Activated naive CD4-positive, alpha-beta T cell (primary cell): ENCODE measurements around the gene POLN.

Experiments
- DNase-seq, 4 experiments: peaks; one replicate each; lab custom pipeline; 2025; lab: John Stamatoyannopoulos, UW

POLN gene

GRCh38 chr4:2241410-2242353, at the start of gene POLN, which contains the start of gene HAUS3:
TSS of gene POLN (minus strand) at chr4:2242121. CDS start at chr4:2229231, 12,890 bp downstream.
TSS of gene HAUS3 (minus strand) at chr4:2242121. CDS start at chr4:2240946, 1,175 bp downstream.
- peak; percentile 98 to 99 (median 98) for DNase-seq

GRCh38 chr4:2290974-2291704, 49.2 kb upstream of the POLN start:
- DNase-seq: peak; percentile 19 to 70 (median 44)

- no peak for DNase-seq
These were observed 48.6 kb upstream of the POLN start for GRCh38 chr4:2290488-2290887.

GRCh38 chr4:2289955-2290333, 48.0 kb upstream of the POLN start:
- no peak for DNase-seq

- no peak for DNase-seq
These were observed 47.5 kb upstream of the POLN start for GRCh38 chr4:2289311-2289954.

GRCh38 chr4:2288051-2288541, 46.2 kb upstream of the POLN start:
- no peak for DNase-seq

GRCh38 chr4:2287594-2287915, 45.6 kb upstream of the POLN start:
- no peak for DNase-seq

- DNase-seq: no peak
These were observed 45.1 kb upstream of the POLN start for GRCh38 chr4:2286904-2287593.

- no peak for DNase-seq
These were observed 43.9 kb upstream of the POLN start for GRCh38 chr4:2285613-2286381.

- no peak for DNase-seq
These were observed 43.2 kb upstream of the POLN start for GRCh38 chr4:2284934-2285612.

GRCh38 chr4:2284161-2284933, 42.4 kb upstream of the POLN start:
- DNase-seq: no peak

- DNase-seq: no peak
These were observed 41.3 kb upstream of the POLN start for GRCh38 chr4:2283199-2283711.

- peak in 3 of 4 experiments; percentile 22 to 78 (median 70) for DNase-seq
These were observed 39.8 kb upstream of the POLN start for GRCh38 chr4:2281575-2282343.

GRCh38 chr4:2280531-2281300, 38.8 kb upstream of the POLN start:
- DNase-seq: no peak

- DNase-seq: no peak
These were observed 36.0 kb upstream of the POLN start for GRCh38 chr4:2277956-2278355.

- DNase-seq: no peak
These were observed 34.8 kb upstream of the POLN start for GRCh38 chr4:2276581-2277325.
